HG03342 (cell line): ENCODE results near the gene PALM2AKAP2.

ENCODE experiments used
- ATAC-seq: cut with Tn5 transposase; IDR thresholded peaks from one replicate; pipeline ENCODE4 v1.9.1; 2021; ENCODE audit warnings: mild to moderate bottlenecking, moderate library complexity; ENCODE audit not compliant: unreplicated experiment

The PALM2AKAP2 gene

GRCh38 chr9:109771796-109772531 is 8.0 kb upstream of the PALM2AKAP2 start:
- no peak for ATAC-seq

- no peak for ATAC-seq
Measured at GRCh38 chr9:109775516-109775915, 4.5 kb upstream of the PALM2AKAP2 start.

- no peak for ATAC-seq
Measured at GRCh38 chr9:109776391-109776790, 3.6 kb upstream of the PALM2AKAP2 start.

DNA sequence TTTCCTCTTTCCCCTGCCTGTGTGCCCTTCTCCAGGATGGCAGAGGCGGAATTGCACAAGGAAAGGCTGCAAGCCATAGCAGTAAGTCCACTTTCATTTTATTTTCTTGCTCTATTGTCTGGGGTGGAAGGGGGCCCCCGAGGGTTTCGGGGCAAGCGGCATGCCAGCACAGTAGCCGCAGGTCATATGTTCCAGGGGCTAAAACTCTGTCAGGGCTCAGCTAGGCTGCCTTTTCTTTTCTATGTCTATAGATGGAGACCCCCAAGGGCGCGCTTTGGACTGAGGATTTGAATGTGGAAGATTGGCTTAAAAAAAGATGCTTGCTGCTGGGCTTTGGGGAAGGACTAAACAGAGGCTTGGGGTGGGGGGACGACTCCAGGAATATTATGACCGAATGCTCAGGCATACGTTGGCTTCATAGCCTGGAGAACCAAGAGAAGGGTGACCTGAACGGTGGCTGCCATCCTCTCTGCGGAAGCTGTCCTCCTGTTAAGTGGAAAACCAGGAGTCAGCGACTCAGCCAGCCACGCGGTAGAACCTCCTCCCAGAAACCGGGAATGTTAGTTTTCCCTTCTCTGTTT is 545 bp downstream of the PALM2AKAP2 start:
- no peak for ATAC-seq

DNA sequence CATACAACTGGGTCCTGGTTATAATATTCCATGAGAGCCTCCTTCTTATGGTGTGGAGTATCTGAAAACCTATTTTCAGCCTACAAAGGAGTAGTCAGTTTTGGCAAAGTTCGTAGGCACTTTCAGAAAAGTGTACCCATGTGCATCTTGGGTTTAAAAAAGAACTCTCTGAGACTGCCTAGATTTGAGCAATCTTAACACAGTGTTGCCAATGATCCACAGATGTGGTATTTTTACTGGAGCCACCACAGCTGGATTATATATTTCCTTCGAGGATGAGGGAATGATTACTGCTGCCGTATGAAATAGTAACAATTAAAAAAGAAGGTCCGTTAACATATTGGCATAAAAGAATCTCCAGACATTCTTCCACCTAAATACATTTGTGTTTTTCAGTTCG is 1.1 kb downstream of the PALM2AKAP2 start:
- no peak for ATAC-seq

GRCh38 chr9:109781541-109782197 is 1.7 kb downstream of the PALM2AKAP2 start:
- ATAC-seq: no peak

GRCh38 chr9:109787735-109788134 is 7.7 kb downstream of the PALM2AKAP2 start:
- no peak for ATAC-seq

DNA sequence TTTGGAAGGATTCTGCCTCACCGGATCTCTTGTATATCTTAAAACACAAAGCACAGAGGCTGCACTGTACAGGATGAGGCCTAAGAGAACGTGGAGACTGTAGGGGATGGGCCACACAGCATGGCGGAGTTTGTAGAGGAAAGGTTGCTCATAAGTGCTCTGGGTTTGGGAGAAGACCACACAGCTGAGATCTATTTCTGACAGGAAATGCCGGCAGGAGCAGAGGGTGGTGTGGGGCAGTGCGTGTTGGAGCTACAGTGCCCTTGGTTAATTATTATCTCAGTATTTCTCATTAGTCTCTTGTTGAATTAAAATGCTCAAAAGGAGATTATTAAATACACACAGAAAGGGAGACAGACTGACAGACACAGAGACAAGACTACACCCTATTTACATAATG is 9.6 kb downstream of the PALM2AKAP2 start:
- ATAC-seq: no peak

- no peak for ATAC-seq
Measured at GRCh38 chr9:109789971-109790370, 10.0 kb downstream of the PALM2AKAP2 start.

- no peak for ATAC-seq
Measured at GRCh38 chr9:109791003-109791677, 11.1 kb downstream of the PALM2AKAP2 start.

GRCh38 chr9:109791747-109792146 is 11.7 kb downstream of the PALM2AKAP2 start:
- ATAC-seq: no peak

DNA sequence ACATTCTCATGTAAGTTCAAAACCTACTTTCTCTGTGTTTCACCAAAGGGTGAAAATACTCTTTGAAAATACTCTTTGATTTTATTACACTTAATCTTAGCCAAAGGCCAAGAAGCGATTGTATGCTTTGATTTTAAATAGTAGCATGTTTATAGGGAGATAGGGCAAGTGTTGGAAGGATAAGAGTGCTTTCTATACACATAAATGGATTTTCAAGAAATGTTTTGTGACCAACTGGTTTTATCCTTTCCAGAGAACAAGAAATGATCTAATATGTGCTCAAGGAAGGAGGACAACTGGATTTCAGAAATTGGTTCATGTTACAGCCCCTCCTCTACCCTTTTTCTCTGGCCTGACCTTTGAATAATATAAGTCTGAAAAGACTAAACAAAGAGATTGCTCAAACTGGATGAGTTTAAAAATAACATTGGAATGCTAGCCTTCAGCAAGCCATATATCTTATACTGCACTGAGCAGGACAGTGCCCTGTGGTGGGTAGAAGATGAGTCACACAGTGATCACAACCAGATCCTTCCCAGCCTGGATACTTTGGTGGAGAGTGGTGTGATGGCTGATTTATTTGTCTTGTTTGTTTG is 13.1 kb downstream of the PALM2AKAP2 start:
- ATAC-seq: no peak

DNA sequence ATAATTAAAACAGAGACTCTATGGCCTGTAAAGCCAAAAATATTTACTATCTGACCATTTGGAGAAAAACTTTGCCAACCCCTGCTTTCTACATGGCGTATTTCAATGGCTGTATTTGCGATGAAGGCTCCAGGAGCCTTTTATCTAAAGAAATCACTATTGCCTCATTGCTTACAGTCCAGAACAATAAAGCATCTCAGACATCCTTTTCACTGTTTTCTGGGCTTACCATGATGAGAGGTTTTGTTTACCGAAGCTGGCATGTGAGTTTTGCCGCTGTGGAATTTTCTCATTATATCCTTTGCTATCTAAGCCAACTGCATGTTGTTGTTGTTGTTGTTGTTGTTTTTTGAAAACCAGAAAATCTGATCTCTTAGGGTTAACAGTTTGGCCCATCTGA is 13.9 kb downstream of the PALM2AKAP2 start:
- ATAC-seq: no peak

DNA sequence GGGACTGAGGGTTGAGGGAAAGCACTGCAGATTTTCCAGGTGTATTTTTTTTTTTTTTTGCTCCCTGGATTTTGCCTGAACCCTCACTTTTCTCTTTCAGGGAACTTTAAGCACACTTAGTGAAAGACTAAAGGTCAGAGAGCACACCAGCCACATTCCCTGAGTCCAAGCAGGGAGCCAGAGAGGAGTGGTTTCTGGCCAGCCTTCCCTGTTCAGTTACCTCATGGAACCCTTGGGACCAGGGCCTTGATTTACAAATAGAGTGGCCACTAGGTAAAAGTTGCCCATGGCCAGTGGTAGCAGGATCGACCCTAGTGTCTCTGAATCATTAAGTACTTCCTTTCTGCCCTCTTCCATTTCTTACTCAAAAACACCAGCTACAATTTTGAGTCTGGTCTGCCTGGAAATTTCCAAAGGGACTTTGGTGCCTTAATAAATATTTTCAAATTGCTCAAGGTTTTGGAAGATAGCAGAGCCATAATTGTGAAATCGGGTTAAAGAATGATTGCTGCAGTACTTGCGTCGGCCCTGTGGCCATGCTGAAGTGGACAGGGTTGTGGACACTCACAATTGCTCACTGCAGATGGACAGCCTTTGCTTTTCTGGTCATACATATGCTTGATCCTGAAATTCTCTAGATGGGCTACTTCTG is 14.5 kb downstream of the PALM2AKAP2 start:
- ATAC-seq: no peak

- ATAC-seq: no peak
Measured at GRCh38 chr9:109795613-109796012, 15.6 kb downstream of the PALM2AKAP2 start.

GRCh38 chr9:109796078-109796477 is 16.1 kb downstream of the PALM2AKAP2 start:
- no peak for ATAC-seq

DNA sequence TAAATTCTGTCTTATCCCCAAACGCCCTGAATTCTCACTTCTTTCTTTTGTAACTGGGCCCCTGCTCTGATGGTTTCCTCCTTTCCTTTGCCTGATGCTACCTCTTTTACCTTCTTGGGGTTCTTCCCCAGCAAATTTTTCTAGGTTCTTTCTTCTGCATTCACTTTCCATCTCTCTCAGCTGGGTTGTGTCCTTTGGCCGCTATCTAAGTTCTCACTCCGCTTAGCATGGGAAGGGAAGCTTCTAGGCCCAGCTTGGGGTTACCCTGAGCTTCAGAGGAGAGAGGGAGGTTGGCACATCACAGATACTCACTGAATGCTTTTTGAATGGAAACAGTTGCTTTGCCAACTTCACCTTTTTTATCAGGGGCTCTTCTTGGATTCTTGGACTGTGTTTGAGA is 17.0 kb downstream of the PALM2AKAP2 start:
- ATAC-seq: peak; percentile 57

GRCh38 chr9:109797509-109797908 is 17.5 kb downstream of the PALM2AKAP2 start:
- ATAC-seq: no peak

DNA sequence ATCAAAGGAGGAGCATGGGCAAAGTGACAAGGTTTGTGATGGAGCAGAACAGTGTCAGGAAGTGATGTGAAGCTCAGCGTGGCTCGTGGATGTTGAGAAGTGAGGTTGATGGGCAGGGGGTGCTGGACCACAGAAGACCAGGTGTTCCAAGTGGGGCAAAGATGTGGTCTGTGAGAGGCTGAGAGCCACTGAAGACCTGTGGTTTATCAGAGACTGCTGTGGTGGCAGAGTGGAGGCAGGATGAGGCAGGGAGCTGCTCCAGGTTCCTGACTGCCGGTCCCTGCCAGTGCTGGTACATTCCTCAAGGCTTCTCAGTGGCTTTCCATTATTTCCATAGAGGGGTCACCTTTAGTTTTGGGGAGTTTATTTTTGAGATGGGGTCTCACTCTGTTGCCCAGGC is 19.1 kb downstream of the PALM2AKAP2 start:
- ATAC-seq: no peak

GRCh38 chr9:109799792-109800191 is 19.8 kb downstream of the PALM2AKAP2 start:
- ATAC-seq: no peak

DNA sequence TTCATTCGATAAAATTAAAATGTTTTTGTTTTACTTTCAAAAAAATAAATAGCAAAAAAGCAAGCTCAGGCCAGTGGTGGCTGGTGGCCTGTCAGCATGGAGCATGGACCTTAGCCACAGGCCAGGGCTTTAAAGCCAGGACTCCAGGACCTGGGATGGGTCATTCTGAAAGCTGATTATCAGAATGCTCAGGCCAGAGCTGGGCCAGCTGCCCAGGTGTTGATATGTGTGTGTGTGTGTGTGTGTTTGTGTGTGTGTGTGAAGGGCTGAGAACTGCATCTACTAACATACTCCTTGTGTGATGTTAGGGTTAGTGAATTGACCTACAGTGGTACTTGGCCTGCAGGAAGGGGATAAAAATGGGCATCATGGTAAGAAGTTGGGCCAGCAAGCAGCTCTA is 21.5 kb downstream of the PALM2AKAP2 start:
- no peak for ATAC-seq
